Progenitor cell of endocrine pancreas (in vitro differentiated cells): ENCODE measurements around the gene ACBD6. TPM values are rescaled to one million over a fixed set of nuclear protein-coding genes. Genes with fewer than 3 reads are reported as not detected.

Source experiments
- DNase-seq: peaks from one replicate; pipeline ENCODE4 v3.0.0; 2021; ENCODE audit warnings: low spot score; ENCODE audit not compliant: unreplicated experiment
- H3K27ac Mint-ChIP-seq: 2 replicates; pipeline ENCODE4 v1.8.0; 2021; ENCODE audit warnings: mild to moderate bottlenecking, moderate library complexity, mixed read lengths
- H3K27me3 Mint-ChIP-seq: 2 replicates; pipeline ENCODE4 v1.8.0; 2021; ENCODE audit warnings: mixed read lengths
- H3K36me3 Mint-ChIP-seq: 2 replicates; pipeline ENCODE4 v1.8.0; 2022; ENCODE audit warnings: mixed read lengths; ENCODE audit not compliant: insufficient read depth
- H3K4me1 Mint-ChIP-seq: 2 replicates; pipeline ENCODE4 v1.8.0; 2021; ENCODE audit warnings: low read depth, mixed read lengths
- H3K4me3 Mint-ChIP-seq: 2 replicates; pipeline ENCODE4 v1.8.0; 2021; ENCODE audit warnings: low read depth, mild to moderate bottlenecking, moderate library complexity, mixed read lengths
- H3K9me3 Mint-ChIP-seq: 2 replicates; pipeline ENCODE4 v1.8.0; 2021; ENCODE audit warnings: low read depth, mixed read lengths
- total RNA-seq: library from RNA; stranded (reverse); gene quantifications from 2 replicates; pipeline ENCODE4 v1.2.1, GENCODE V29; 2021
- TF ChIP-seq, protein P1 (sequence below): fragments of 200-600 bp; sonication (generic); IDR thresholded peaks from one replicate; pipeline ENCODE4 v1.5.0; 2021; ENCODE audit warnings: antibody characterized with exemption, mild to moderate bottlenecking; ENCODE audit not compliant: unreplicated experiment

Gene ACBD6
- total RNA-seq, 1 donor from 2014 or later, result 54.2 TPM

DNA sequence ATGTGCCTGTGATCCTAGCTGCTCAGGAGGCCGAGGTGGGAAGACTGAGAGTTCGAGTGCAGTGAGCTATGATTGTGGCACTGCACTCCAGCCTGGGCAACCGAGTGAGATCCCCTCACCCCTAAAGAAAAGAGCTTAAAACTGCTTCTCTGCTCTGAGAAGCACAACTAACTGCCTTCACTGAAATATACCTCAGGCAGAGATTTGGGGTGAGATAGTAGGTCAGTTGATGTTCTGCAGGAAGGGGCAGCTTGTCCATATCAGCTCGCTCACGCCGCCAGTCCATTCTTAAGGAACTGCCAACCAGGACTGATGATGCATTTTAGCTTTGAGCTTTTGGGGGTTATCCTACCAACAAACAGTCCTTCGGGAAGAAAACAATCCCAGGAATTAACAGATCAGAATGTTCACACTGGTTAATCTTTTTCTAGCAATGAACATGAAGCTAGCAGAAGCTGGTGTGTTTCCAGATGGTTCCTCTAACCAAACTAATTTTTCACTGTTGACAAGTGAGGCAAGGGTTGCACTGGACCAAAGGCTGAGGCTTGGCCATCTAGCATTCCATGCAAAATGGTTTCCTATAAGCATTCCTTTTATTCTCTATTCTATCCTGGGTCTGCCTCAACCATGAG lies 240.7 kb downstream of the ACBD6 start:
- H3K27ac Mint-ChIP-seq, result no peak overlapping the region
- TF ChIP-seq, protein P1, sequence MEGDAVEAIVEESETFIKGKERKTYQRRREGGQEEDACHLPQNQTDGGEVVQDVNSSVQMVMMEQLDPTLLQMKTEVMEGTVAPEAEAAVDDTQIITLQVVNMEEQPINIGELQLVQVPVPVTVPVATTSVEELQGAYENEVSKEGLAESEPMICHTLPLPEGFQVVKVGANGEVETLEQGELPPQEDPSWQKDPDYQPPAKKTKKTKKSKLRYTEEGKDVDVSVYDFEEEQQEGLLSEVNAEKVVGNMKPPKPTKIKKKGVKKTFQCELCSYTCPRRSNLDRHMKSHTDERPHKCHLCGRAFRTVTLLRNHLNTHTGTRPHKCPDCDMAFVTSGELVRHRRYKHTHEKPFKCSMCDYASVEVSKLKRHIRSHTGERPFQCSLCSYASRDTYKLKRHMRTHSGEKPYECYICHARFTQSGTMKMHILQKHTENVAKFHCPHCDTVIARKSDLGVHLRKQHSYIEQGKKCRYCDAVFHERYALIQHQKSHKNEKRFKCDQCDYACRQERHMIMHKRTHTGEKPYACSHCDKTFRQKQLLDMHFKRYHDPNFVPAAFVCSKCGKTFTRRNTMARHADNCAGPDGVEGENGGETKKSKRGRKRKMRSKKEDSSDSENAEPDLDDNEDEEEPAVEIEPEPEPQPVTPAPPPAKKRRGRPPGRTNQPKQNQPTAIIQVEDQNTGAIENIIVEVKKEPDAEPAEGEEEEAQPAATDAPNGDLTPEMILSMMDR, result no peak
- no peaks in the 10 kb centered on the region for H3K9me3 Mint-ChIP-seq
- no peaks in the 10 kb centered on the region for H3K36me3 Mint-ChIP-seq
- no peak overlapping the region for H3K4me3 Mint-ChIP-seq
- H3K27me3 Mint-ChIP-seq, result peaks cover 66% of the 10 kb centered on the region
- peaks cover 3% of the 10 kb centered on the region for H3K4me1 Mint-ChIP-seq
- no peak for DNase-seq

DNA sequence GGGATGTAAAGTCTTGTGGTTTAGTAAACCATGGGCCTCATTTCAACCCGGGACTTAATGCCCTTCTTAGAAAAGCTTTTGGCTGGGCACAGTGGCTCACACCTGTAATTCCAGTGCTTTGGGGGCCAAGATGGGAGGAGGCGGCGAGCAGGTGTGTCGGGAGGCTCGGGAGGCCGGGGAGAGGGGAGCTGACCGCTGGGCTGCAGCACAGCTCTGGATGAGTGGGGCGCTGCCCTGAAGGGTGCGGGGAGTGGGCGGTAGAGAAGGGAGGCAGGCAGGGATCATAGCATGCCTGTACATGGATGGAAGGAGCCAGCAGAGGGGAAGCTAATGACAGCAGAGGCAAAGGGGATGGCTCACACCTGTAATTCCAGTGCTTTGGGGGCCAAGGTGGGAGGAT lies 241.3 kb downstream of the ACBD6 start:
- H3K27ac Mint-ChIP-seq, result no peak overlapping the region
- peaks cover 68% of the 10 kb centered on the region for H3K27me3 Mint-ChIP-seq
- no peaks in the 10 kb centered on the region for H3K36me3 Mint-ChIP-seq
- DNase-seq, result no peak
- TF ChIP-seq, protein P1, result no peak
- H3K4me1 Mint-ChIP-seq, result peaks cover 3% of the 10 kb centered on the region
- H3K9me3 Mint-ChIP-seq, result no peaks in the 10 kb centered on the region
- H3K4me3 Mint-ChIP-seq, result no peak overlapping the region

DNA sequence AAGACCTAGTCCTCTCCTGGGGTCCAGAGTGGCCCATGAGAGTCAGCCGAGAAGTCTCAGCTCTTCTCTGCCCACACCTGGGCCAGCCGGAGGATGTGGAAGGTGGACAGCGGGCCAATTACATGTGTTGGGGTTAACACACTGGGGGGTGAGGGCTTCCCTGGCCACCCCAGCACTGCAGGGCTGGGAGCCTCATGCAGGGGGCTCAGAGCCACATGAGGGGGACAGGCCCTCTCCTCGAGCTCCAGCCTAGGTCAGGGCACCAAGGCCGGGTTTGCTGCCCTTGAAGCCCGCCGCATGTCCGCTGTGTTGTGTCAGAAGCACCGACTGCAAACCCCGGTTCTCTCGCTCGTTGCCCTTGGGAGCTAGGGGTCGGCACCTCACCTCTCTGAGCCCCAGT lies 241.8 kb downstream of the ACBD6 start:
- H3K4me1 Mint-ChIP-seq, result peaks cover 3% of the 10 kb centered on the region
- H3K9me3 Mint-ChIP-seq, result no peaks in the 10 kb centered on the region
- no peak for DNase-seq
- no peak overlapping the region for H3K27ac Mint-ChIP-seq
- H3K27me3 Mint-ChIP-seq, result peaks cover 67% of the 10 kb centered on the region
- TF ChIP-seq, protein P1, result no peak
- H3K36me3 Mint-ChIP-seq, result no peaks in the 10 kb centered on the region
- H3K4me3 Mint-ChIP-seq, result no peak overlapping the region

DNA sequence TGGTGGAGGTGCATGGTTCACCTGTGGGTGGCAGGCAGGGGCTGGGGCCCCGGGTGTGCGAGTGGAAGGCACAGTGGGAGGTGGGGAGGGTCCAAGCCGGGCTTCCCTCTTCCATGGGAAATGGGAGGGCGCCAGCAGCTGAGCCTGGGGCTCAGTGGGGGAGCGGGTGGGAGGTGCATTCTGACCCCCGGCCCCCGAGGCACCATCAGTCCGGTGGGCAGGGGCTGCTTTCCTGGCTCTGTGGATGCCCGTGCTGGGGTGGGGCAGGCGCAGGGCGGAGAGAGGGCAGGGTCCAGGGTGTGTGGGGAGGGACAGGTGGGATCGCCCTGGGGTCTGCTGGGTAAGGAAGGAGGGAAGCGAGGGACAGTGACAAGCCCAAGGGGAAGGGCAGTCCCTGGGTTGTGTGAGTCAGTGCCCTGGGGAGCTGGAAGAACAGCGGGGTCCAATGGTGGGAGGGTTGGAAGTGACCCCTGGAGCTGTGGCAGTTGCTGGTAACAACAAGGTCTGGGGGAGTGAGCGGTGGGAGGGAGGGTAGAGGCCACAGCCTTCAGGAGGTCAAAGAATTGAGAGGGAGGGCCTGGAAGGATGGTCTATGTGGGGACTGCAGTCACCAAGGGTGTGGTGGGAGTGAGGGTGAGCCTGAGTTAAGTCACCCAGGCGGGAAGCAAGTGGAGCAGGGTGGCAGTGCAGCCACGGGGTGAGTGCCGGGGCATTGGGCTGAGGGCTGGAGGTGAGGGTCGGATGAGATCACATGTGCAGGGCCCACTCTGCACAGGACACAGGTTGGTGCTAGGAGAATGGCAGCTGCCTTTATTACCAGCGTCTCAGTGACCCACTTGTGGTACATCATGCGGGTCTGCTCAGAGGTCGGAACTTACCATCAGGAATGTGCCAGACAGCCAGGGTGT lies 242.7 kb downstream of the ACBD6 start:
- Mint-ChIP-seq H3K36me3 (no peaks in the 10 kb centered on the region), H3K27ac (no peak overlapping the region), H3K9me3 (no peaks in the 10 kb centered on the region), H3K27me3 (peaks cover 60% of the 10 kb centered on the region), H3K4me3 (no peak overlapping the region), H3K4me1 (peaks cover 3% of the 10 kb centered on the region)
- TF ChIP-seq, protein P1, result no peak
- no peak for DNase-seq

DNA sequence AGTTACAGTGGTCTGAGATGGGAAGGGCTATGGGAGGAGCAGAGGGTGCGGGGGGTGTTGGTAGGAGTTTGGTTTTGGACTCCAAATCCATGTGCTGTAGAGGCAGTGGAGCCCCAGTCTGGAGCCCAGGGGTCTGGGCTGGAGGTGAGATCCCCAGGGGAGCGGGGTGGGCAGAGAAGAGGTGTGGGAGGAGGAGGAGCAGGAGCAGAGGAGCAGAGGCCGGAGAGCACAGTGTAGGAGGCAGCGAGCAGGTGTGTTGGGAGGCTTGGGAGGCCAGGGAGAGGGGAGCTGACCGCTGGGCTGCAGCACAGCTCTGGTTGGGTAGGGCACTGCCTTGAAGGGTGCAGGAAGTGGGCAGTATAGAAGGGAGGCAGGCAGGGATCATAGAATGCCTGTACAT lies 243.4 kb downstream of the ACBD6 start:
- Mint-ChIP-seq H3K4me3 (no peak overlapping the region), H3K4me1 (peaks cover 3% of the 10 kb centered on the region), H3K36me3 (no peaks in the 10 kb centered on the region), H3K27me3 (peaks cover 57% of the 10 kb centered on the region), H3K27ac (no peak overlapping the region), H3K9me3 (no peaks in the 10 kb centered on the region)
- no peak for DNase-seq
- TF ChIP-seq, protein P1, result no peak
